DMS 273 (cell line): ENCODE results near the gene TNFRSF1B.

Experiments
- DNase-seq: peaks from one replicate; lab custom pipeline; 2025; ENCODE audit not compliant: unreplicated experiment; lab: John Stamatoyannopoulos, UW

The TNFRSF1B gene

DNA sequence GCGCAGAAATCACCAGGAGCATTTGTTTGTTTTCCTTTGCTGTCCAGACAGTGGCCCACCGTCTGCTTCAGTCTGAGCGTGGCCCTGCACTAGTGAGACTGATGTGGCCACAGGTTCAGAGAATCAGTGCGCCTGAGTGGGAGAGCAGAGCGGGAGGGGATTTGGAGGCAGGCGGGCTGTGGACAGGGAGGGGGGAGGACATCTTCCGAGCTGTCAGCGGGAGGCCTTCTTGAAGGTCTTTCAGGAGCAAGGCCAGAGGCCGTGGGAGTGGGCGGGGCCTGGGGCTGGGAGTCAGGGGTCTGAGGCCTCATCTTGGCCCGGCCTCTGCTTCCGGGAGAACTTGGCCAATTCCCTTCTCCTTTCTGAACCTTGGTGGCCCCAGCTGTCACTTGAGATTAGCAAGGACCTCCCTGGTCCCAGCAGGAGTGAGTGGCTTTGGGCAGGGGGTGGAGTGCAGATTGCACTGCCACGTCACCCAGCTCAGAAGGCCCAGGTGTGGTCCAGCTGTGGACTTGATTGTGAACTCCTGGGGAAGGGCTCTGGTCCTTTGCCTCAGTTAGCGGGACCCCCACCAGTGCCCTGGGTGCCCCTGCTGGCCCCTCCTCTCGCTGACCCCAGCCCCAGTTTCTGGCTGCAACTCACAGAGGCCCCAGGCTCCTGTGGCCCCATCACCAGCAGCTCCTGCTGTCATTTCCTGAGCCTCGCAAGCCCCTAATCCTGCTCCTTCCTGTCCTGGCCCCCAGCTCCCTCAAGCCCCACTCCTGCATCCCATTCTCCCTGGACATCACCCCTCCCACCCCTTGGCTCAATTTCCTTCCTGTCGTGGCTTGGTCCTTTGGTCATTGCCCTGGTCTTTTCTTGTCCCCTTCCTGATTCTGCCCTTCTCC is 8.4 kb downstream of the TNFRSF1B start:
- no peak for DNase-seq

DNA sequence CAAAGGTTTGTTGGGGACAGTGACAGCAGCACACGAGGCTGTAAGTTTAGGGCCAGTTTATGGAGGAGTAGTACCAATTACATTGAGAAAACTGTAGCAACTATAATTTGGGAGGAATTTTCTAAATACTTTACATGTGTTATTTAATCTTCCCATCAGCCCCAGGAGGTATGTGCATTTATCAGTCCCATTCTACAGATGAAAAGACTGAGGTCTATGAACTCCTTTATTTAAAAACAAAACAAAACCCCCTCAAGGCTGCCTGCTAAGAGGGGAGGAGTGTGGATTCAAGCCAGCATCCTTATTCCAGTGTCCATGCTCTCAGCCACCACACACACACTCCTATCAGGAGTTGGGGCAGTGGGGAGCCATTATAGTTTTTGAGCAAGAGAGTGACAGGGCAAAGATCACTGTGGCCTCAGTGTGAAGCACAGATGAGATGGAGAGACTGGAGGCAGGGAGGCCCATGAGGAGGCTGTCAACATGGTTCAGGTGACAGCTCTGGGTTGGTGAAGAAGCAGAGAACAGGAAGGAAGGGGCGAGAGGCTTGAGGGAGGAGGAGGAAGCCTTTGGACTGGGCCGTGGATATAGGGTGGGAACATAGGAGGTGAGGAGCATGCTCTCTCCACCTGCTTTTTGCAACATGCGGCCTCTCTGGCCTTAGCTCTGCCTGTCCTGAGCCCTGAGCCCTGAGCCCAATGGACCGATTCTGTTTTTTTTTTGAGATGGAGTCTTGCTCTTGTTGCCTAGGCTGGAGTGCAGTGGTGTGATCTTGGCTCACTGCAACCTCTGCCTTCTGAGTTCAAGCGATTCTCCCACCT is 9.7 kb downstream of the TNFRSF1B start:
- DNase-seq, result no peak

DNA sequence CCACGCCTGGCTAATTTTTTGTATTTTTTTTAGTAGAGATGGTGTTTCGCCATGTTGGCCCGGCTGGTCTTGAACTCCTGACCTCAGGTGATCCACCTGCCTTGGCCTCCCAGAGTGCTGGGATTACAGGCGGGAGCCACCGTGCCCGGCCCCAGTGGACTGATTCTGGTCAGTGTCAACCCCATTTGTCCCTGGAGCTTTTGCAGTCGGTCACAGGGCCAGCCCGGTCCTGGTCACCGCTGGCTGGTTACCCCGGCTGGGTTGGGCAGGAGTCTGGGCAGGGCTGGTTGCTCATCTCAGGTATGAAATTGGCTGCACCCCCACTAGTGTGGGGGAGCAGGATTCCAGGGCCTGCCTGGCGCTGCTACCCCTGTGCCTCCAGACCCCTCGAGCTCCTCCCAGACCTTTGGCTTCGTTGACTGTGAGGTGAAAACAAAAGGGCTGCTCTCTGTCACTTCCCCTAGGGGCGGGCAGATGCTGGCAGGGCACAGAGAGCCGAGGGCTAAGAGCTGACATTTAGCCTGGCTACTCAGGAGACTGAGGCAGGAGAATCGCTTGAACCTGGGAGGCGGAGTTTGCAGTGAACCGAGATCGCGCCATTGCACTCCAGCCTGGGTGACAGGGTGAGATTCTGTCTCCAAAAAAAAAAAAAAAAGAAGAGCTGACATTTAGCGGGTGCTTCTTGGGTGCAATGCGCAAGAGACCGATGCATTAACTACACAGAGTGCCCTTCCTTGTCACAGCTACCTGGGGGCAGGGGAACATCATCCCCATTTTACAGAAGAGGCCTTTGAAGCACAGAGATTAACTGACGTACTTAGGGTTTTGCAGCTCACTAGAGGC is 10.6 kb downstream of the TNFRSF1B start:
- DNase-seq, result no peak

DNA sequence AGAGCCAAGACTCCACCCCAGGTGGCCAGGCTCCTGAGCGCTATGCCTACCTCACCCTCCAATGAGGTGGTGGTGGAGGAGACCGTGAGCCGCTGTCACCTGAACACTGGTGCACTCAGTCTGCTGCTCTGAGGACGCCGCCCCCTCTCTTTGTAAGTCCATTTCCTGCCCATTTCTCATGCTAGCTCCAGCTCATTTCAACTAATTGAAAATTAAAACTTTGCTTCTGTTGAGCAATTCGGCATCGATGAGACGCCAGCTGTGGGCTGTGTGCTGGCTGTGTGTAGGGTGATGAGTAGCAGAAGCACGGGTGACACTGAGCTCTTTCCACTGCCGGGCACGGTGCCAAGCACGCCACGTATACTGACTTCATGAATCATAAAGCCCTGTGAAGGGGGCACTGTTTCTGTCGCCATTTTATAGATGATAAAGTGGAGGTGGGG is 11.2 kb downstream of the TNFRSF1B start:
- peak; percentile 42 for DNase-seq

DNA sequence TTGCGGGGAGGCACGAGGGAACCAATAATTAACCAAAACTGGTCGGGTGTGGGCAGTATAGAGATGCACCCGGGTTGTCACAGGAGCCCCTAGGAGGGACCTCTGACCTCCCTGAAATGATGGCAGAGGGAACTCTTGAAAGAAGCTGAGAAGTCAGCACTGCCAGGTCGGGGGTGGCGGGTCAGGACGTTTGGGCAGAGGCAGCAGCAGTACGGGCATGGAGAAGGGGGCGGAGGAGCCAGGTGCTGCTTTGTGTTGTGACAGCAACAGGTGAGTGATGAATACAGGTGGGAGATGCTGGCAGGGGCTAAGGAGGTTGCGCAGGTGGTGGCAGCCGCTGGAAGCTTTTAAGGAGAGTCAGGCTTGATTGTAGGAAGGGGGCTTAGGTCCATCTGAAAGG is 11.7 kb downstream of the TNFRSF1B start:
- DNase-seq, result no peak

DNA sequence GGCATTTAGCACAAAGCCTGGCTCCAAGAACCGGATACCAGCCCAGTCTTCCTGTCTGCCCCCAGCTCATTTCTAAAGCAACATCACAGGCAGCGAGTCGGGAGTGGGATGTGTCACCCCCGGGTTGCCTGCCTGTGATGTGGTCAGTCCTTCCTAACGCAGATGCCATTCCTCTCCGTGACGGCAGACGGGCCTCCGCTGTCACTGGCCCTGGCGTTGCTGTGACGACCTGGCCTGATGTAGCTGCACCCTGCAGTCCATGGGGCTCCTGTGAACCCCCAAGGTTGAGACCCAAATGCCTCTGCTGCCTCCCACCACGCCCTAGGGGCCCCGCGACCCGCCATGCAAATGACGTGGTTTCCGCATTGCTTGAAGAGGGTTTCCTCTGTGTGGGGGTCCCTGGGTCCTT is 12.3 kb downstream of the TNFRSF1B start:
- no peak for DNase-seq

DNA sequence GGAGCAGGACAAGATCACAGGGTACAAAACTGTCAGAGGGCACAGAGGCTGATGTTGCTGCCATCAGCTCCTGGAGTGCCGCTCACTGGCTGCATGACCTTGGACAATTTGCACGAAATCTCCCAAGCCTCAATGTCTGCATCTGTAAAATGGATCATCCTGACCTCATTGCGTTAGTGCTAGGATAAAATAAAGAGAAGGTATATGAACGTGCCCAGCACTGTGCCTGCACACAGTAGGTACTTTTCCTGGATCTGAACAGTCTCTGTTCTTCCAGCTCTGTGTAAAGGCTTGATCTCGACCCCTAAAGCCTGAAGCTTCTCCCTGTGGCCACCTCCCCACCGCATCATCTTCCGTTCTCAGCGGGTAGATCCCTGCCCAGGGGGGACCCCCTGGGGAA is 12.9 kb downstream of the TNFRSF1B start:
- DNase-seq, result no peak

DNA sequence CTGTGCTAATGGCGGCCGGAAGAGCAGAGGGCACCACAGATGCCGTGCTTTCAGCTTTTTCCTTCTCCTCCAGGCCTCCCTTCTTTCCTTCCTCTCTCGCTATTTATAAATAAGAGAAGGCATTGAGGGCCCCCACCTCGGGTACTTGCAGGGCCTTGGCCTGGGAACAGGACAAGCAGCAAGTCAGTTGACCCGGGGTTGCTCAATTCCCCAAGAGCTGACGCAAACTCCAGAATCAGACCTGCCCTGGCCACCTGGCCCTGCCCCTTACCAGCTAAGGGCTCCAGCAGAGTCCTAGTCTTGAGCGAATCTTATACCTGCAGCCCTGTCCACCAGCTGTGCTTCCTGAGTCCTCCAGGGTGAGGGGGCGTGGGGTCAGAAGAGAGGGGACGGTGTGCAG is 13.5 kb downstream of the TNFRSF1B start:
- DNase-seq, result no peak

DNA sequence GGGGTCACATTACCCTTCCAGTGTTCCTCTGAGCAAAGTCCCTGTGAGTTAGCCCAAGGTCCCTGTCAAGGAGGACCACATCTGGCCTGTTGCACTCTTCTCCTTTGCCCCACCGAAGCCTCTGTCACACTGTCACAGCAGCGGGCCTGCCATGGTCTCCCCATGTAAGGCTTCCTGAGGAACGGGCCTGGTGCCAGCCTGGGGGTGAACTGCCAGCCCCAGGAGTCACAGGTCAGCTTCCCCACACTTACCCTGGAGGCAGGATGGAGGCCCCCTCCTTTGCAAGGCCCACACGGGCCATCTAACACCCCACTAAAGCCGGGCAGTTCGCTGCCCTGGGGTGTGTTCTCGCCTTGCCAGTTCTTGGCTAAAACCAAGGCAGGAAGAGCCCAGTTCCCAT is 14.1 kb downstream of the TNFRSF1B start:
- DNase-seq, result no peak

DNA sequence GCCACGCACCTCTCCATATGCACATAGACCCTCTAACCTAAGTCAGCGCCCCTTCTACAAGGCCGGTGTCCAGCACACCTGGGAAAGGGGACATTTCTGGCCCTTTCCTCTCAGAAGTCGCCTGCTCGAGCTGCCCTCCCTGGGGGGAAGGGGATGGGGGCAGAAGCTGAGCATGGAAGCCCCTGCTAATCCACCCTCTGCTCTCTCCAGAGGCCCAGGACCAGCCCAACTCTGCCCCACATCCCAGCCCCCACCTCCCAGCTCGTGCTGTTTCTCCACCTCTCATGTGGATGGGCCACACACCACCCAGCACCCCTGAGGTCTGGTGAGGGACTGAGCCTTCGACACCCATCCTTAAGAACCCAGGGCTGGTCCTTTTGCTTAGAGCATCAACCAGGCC is 14.8 kb downstream of the TNFRSF1B start:
- no peak for DNase-seq

DNA sequence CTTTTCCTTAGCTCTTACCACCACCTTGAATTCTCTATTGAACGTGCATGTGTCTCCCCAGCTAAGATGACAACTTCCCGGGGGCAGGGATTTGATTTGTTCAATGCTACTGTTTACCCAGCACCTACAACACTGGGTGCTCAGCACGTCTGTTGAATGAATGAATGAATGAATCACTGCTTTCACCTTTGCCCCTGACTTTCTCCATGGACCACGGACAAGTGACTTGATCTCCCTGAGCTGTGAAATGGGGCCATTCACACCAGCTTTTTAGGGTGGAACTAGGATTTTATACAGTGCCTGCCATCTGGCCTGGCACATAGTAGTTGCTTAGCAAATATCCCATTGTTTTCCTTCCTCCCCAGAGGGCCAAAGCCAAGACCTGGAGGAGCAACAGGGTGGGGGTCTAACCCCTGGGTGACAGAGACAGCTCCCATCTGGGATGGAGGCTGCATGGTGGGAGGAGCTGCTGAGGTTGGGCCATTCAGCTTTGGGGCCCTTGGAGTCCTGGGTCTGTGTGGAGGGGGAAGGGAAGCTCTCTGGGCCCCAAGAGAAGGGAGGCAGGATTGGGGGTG is 15.7 kb downstream of the TNFRSF1B start:
- no peak for DNase-seq

DNA sequence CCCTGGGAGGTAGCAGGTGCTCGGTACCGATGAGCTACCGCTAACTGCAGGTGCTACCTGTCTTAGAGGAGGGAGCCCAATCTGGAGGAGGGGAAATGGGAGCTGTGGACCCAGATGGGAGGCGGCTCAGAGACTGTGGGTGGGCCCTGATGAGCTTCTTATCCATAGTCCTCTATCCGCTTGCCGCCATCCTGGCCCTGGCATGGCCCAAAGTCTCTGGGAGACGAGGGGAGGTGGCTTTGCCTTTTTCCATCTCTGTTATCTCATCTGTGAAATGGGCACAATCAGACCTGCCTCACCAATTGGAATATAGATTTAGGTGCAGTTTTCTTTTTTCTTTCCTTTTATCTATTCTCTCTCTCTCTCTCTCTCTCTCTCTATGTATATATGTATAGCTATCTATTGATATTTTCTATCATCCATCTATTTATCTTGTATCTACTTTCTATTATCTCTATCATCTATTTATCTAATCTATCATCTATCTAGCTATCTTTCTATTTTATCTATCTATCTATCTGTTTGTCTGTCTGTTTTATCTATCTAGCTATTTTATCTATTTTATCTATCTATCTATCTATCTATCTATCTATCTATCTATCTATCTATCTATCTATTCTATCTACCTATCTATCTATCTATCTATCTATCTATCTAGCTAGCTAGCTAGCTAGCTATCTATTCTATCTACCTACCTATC is 16.5 kb downstream of the TNFRSF1B start:
- DNase-seq, result no peak

DNA sequence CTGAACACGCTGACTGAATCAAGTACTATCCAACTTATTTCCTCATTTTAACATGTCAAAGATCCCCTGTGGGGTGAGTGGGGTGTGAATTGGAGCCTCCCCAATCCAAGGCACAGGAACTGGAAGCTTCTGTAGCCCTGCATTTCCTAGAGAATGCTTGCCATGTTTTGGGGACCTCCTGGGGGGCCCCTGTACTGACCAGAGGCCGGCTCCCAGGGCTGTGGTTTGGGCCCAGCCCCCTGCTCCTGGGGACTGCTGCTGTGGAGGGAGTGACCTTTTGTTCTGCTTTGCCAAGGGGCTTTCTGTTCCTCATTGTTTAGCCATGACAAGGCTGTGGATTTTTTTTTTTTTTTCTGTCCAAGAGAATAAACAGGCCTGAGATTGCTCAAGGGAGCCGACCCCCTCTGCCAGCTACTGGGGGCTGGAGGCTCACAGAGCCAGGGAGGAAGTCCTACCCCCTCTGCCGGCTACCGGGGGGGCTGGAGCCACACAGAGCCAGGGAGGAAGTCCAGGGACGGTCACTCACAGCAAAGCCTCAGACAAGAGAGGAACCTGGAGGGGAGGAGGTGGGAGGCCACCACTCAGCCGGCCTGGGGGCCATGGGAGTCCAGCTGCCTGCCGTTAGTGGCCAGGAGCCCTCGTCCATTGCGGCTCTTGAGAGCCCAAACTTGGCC is 17.4 kb downstream of the TNFRSF1B start:
- DNase-seq, result no peak

DNA sequence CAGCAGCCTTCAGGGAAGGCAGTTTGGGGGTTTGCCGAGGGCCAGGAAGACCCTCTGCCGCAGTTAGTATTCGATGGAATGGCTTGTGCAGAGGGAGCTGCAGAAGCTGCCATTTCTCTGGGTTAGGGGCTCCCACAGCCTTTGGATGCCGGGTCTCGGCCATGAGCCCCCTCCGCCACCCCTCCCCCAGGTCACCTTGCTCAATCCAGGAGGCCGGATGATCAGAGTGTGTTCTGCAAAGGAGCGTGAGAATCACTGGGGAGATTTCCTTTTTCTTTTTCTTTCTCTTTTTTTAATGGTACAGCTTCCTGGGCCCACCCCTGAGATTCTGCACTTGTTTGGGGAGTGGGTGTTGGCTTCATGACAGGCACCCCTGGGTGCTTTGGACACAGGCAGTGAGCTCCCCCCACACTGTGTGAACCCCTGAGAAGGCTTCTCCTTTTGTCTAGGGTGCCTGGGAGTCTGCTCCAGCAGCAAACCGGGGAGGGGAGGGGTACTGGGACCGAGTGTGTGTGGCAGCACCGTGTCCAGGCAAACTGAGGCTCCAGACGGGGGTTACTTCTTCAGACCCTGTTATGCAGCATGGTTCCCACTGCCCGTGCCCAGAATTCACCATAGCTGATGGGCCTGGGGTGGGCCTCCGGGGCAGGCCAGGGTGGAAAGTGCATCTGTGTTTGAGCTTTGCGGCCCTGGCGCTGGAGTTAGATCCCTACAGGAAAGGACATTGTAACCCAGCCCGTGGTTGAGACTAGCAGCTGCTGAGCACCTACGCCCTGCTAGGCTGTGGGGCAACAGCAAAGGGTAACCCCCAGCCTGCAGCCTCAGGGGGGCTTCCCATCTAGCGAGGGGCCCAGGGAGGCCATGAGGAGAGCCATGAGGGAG is 18.5 kb downstream of the TNFRSF1B start:
- no peak for DNase-seq

DNA sequence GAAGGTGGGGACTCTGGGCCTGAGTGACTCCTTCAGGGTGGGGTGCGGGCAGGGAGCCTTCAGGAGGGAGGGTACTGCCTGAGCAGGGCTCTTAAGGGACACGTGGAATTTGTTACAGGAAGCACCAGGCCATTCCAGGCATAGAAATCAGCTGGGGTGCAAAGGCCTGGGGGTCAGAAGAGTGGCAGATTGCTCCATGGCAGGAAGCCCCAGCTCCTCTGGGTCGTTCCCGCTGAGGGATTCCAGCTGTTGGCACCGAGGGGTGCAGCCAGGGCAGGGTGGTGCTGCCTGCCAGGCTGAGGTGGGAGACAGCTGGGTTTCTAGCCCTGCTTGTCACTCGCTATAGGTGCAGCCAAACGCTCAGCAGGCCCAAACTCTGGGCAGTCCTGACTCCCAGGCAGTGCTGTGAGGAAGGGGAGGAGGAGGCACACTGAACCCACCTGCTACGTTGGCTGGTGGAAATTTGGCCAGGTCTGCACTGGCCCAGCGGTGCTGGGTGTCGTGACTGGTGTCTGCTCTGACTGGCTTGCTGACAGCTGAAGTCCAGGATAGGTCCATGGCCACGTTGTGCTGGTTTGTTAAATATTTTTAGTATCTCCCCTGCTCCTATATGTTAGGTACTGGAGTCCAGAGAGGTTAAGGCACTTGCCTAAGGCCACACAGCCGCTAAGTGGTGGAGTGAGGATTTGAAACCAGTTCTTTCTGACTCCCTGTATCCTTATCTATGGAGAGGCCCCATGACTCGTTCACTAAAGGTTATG is 19.3 kb downstream of the TNFRSF1B start:
- DNase-seq, result no peak

DNA sequence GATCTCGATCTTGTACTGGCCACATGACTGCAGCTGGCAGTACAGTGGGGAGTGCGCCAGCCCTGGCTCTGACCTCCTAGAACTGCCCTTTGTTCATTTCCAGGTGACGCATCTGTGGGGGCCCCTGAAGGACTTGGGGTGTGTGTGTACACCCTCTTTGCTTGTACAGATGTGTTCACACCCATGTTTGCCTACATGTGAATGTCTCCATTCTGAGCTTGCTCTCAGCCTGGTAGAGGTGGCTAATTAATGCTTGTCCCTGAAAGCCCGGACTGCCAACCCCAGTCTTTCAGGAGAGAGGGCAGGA is 19.8 kb downstream of the TNFRSF1B start:
- no peak for DNase-seq

DNA sequence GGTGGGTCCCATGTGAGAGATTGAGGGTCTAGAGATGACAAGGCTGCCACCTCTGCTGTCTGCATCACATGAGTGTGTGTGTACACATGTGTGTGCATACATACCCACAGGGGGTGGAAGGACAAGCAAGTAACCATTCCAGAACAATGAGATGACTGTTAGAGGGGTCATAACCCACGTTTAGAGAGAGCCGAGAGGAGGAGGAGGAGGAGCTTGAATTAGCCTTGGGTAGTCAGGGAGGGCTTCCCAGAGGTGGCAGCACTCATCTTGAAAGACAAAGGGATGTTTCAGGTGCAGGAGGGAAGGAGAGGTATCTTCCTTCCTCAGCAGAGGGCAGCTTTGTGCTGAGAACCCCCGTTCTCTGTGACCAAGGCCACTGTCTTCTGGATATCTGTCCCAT is 21.3 kb downstream of the TNFRSF1B start:
- no peak for DNase-seq

DNA sequence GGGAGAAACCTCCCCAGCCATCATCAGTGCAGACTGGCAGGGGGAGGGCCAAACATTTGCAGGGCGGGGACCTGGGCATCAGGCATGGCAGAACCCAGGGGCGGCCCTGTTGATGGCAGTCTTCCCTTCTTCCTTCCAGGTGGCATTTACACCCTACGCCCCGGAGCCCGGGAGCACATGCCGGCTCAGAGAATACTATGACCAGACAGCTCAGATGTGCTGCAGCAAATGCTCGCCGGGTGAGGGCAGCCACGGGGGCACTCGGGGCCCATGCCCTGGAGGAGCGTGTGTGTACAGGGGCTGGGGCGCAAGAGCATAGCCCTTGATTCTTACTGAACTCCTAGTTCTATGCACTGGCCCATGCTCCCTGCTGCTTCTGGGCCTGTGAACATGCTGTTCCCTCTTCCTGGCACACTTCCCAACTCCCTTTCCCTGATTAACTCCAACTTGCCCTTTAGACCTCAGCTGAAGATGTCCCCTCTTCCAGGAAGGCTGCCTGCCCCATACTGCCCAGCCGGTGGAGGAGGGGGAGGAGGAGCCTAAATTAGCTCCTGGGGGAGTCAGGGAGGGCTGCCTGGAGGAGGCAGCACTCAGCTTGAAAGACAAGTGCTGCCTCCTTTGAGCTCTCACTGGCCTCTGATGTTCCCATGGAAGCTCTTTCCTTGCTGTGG is 22.0 kb downstream of the TNFRSF1B start:
- DNase-seq, result no peak
